IPS-NIHi11 (cell line): ENCODE results near the gene PTPRB.
A peak's percentile ranks its signal among the peaks of the same experiment; 100 is the strongest.

Experiments used
- DNase-seq: peaks from one replicate; pipeline ENCODE4 v3.0.0; 2012; ENCODE audit warnings: mixed read lengths, low spot score

The PTPRB gene

DNA sequence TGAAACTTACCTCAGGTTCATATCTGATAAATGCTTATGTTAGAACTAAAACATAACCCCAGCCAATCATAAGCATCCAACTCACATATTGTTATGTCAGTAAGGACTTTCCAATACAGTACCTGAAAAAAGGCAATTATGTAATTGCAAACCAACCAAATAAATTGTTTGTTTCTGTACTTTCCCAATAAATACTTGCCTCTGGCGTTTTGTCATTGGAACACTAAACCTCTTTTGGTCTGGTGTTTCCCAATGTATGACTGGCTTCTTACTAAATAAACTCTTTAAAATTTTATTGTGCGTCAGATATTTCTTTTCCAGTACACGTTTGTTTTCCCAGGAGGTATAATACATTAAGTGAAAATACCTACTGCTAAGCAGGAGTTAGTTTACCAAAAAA is 6.7 kb upstream of the PTPRB start:
- no peak for DNase-seq

DNA sequence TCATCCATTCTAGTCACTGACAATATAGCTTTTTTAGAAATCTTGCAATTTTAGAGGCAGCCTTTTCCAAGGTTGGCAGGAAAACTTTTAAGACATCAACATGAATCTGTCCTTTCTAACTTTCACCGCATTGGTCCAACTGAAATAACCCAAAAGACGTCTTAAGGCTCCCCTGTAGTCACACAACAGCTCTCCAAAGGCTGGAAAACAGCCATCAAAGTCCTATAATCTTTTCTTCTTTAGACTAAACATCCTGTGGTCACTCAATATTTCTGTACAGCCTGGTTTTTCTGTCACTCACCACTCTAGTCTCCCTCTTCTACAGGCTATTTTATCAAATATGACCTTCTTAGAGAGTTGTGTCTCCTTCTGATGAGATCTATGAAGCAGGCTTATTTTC is 4.5 kb upstream of the PTPRB start:
- DNase-seq, result no peak

DNA sequence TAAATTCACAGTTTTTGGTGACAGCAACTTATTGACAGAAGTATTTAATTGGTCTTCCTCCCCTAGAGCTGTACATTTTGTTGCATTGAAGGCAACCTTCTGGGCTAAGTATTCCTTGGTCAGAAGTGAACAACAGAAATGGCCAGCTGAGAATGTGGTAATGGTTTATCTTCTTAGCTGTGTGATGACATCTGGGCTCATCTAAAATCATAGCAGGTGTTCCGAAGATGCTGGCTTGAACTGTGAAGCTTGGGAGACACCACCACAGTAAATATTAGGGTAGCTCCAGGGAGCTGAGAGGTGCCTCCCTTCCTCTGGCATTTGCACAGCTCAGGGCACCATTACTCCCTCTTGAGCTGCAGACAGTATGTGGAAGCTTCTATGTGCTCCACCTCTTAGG is 3.7 kb upstream of the PTPRB start:
- no peak for DNase-seq

DNA sequence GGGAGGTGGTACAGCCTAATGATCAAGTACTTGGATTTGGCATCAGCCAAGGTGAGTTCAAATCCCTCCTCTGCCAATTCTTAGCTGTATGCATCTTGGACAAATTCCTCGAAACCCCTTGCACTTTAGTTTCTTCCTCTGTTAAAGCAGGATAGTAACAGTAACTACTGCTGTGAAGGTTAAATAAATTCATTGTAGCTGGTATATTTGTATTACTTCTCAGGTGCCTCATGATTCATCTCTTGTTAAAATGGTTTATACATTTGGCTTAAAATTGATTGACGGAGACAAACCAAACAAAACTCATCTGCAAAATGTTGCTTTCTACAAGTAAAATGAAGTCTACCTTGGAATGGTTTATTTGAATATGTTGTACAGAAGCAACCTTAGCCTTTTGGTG is 2.3 kb upstream of the PTPRB start:
- no peak for DNase-seq

DNA sequence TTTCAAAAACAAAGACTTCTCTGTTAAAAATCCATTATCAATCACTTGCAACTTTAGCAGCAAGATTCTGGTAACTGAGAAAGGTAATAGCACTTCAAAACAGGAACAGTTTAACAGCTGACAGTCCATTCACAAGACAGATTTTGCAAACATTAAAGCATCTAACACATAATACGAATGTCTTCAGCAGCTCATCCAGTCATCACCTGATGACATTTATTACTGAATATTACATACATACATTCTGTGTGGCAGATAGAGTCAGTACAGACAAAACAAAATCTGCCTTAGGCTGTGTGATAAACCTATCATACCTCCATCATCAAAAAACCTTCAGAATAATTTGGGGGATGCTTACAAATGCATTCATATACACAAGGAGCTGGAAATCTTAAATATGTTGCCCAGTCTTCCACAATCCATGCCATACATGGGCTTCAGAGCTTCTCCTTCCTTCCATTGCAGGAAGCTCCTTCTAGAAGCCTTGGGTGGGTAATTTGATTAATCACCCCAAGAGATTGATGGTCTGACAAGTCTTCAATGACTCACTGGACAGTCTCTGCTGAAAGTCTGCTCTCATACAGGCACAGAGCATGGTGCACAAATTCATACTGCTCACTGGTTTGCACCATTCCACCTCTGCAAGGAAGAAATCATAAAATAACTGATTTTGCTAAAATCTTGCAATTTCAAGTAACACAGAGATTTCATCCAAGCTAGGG is 1.6 kb upstream of the PTPRB start:
- no peak for DNase-seq

DNA sequence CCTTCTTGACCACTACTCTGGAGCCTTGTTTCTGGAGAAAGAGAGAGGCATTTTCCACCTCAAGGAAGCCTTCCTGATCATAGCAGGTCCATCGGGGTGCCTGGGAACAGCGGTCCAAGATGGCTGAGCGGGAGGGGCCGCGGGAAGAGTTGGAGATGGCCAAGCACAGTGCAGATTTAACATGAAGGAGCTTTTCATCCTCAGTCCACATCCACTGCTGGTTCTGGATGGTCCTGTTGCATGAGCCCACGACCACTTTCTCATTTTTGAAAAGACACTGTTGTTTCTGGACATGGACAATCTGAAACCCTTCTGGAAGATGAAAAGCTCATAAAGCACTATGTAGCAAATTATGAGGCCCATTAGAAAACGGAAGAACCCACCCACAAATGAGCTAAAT is 1.5 kb downstream of the PTPRB start:
- DNase-seq, result no peak

DNA sequence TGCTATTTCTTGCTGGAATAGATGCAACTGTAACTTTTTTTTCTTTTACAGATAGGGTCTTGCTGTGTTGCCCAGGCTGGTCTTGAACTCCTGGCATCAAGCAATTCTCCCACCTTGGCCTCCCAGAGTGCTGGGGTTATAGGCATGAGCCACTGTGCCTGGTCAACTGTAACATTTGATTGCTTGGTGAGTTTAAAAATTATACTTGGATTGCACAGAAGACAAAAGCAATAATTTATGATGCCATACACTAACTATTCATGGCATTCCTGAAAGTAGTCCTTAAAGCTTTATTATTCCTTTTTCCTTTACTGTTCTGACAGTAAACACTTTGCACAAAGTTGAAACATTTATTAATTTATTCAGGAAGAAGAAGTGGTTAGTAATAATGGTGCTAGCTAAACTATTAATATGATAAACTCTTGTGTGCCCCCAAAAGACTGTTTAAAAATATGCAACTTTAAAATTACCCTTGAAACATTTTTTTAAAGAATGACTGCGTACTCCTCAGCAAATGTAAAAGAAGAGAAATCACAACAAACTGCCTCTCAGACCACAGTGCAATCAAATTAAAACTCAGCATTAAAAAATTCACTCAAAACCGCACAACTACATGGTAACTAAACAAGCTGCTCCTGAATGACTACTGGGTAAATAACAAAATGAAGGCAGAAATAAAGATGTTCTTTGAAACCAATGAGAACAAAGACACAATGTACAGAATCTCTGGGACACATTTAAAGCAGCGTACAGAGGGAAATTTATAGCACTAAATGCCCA is 8.3 kb downstream of the PTPRB start:
- no peak for DNase-seq

DNA sequence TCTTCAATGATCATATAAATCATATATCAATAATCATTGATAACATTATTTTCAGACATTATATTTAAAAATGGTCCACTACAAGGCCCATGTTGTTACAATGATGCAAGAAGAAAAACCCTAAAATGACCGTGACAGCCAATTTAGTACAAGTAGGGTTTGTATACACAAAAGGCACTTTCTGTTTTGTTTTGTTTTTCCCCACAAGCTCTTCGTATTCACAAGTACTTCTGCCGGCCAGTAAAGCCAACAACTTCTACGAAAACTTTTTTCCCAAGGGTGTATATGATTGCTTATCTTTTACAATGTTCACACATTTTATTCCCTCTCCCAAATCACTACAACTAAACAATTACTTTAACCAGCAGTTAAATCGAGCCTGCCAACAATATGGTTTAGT is 9.6 kb downstream of the PTPRB start:
- no peak for DNase-seq

DNA sequence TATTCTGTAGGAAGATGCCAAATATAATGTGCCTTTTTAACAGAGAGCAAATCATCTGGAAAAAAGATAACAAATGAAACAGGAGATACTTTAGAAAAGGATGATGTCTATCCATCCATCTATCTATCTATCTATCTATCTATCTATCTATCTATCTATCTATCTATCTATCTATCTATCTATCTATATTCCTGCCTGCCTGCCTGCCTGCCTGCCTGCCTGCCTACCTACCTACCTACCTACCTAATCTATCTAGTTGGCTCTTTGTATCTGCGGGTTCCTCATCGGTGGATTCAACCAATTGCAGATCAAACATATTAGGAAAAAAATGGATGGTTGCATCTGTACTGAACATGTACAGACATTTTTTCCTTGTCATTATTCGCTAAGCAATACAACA is 11.0 kb downstream of the PTPRB start:
- DNase-seq, result no peak

DNA sequence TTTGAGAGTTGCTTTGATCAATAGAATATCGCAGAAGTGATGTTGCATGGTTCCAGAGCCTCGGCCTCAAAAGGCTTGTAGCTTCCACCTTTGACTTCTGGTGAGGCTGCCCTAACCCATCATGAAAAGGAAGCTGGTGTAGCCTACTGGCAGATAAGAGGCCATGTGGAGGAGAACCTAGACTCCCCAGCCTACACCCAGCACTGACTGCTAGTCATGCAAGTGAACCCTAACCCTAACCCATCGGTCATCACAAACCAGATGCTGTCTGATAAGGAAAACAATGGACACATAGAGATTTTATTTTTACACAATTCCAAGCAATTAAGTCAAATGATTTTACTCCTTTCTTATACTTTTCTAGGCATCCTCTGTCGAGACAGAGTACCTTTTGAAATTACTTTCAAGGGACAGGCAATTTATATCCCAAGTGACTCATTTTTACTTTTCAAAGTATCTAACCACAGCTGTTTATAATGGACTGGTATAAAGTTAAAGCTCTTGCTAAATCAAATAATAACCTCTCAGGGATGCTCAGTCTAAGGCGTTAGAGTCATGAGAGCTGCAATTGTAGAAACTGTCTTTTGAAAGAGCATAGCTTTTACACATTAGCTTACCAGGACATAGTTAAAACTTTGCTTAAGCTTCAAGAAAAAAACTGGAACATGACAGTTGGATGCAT is 17.6 kb downstream of the PTPRB start:
- no peak for DNase-seq

DNA sequence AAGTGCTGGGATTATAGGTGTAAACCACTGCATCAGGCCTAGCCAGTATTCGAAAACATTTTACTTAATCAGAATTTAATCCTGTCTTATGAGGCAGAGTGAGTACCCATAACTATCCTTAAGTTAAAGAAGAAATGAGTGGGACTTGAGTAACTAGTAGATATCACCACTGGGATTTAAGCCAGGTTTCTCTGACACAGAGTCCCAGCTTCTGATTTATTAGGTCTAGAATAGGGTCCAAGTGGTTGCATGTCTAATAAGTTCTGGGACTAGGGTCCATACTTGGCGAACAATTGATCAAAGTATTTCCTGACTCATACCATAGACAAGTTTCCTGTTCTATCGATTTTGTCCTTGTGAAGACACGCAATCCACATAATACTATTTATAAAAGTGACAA is 18.9 kb downstream of the PTPRB start:
- DNase-seq, result no peak

DNA sequence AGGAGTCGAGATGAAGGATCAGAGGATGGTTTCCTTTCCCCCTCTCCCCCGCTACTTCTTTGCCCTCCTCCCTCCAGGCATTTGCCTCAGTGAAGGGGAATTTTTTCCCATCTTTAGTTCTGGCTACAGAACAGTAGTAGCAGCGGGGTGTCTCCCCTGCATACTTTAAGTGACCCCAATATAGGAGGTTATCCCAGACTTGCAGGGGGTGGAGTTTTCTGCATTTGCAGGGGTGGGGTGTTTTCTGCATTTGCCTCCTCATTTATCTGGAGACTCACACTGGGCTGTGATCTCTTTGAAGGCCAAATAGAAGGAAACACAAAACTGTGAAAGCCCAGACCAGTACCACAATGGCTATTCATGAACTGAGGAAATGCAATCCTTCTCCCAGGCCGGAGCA is 19.8 kb downstream of the PTPRB start:
- peak; percentile 11 for DNase-seq

DNA sequence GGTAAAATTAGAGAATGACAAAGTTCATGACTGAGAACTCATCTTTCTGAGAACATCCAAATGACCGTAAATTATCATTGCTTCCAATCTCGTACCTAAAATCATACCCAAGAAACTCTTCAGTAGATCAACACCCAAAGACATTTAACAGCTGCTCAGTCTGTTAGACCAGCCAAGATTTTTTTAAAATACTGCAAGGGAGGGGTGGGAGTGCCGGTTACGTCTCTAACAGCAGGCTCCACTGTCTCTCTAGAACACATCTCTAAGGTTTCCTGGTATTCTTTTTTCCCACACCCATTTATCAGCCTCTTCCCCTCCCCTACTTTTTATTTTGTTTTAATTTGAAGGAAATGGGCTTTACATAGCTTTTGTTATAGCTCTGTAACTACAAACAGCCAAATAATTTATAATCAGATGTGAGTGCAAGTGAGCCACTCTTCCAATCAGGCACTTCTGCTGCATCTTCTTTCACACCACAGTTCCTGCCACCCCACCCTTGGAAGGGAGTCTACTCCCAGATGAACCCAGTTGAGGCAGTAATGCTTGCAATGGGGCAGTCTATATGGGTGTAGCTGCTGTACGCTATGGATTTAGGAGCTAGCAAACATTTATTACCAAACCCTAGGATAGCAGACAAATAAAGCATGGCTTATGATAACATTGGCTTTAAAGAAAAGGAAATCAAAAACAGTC is 21.9 kb downstream of the PTPRB start:
- no peak for DNase-seq

DNA sequence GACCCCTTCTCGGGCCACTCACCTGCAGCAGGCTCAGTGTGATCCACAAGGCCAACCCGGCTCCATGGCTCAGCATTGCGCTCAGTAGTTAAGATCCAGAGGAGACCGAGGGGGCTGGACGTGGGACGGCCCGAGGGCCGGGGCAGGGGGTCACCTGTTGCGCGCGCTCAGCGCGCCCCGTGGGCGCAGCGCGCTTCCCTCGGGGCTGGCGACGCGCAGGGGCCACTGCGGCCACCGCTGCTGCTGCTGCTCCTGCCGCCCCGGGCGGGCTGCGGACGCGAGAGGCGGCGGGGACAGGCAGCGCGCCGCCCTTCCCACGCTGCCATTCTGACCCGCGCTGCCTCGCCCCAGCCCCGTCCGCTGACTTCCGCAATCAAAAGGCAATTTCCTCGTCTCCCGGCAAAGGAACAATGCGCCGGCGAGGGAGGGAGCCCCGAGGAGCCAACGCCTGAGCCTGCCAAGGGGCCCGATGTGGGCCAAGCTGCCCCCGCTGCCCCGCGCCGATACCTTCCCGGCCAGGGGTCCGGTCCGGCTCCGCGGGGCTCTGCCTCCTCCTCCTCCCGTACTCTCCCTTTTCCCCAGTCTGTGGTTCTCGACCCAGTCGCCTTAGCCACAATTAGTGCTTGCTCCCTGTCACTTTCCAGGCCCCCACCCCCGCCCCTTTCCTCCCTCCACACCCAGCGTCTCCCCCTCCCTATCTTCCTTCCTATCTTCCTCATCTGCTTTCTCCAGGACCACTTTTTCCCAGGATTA is 27.3 kb downstream of the PTPRB start:
- peak; percentile 62 for DNase-seq

DNA sequence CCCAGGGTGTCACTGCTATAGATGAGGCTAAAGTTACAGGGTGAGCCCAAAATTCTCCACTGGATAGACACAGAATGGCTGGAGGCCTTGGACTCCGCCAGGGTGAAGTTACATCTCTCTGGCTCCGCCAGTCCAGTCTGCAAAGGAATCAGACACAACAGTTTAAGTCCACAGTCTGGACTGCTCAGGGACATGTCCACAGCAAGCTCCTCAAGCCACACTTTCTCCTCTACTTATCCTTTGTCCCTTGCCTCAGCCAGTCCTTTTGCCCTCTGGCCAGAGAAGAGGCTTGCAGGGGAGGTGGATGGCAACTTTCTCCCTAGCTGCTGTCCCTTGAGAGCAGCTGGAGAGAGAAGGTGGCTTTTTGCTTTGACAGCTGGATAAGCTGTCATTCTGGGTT is 28.0 kb downstream of the PTPRB start:
- peak; percentile 20 for DNase-seq

DNA sequence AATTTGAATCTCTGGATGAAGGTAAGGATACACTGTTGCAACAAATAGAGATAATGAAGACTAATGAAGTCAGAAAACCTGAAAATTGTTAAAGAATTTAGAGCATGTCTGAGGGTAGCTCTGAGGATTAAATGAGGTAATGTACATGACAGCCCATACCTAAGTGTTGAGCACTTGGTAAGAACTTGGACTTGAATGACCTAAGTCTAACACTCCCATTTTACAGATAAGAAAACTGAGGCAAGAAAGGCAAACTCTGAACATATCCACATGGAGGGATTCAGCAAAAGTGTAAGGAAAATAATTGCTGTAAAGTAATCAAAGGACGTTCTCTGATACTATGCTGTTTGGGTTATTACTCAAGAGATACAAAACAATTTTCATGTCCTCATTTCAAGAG is 29.0 kb downstream of the PTPRB start:
- DNase-seq, result no peak

DNA sequence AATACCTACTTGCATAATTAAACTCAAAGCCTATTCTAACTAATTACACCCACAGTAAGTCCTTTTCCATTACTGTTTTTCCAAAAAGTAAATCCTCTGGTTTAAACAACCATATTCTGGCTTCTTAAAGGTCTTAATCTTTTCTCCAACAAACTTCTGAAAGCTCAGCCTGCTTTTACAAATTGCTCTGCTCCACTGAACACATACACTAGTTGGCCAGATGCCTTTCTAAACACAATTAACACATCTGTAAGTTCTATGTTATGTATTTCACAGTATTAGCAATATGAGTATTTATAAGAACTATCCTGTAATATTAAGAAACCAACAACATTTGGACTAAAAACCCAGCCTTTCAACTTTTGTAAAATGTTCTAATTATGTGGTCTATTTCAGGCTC is 30.1 kb downstream of the PTPRB start:
- DNase-seq, result no peak

DNA sequence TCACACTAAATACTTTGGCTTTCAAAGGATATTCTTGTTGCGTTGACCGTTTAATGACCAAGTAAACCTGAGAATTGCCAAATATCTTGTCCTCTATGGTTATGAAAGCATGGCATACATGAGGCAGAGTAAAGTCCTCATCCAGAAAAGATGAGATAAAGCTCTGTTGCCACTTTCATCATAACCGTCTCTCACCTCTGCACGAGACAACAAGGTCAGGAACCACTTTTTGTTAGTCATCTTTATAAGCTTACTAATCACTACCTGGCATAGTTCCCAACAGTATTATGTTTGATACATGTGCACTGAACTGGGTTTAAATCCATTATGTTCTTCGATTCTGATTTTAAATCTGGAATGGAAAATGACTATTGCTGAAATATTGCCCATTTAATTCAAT is 31.3 kb downstream of the PTPRB start:
- no peak for DNase-seq

DNA sequence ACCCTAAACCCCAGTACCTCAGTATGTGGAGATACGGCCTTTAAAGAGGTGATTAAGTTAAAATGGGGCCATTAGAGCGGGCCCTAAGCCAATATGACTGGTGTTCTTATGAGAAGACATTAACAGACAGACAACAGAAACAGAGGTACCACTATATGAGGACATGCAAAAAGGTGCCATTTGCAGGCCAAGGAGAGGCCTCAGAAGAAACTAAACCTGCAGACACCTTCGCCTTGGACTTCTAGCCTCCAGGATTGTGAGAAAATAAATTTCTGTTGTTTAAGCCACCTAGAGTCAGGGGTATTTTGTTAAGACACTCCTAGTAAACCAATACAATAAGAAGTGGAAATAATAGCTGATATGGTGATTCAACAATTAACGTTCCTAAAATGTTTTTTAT is 32.6 kb downstream of the PTPRB start:
- DNase-seq, result no peak

DNA sequence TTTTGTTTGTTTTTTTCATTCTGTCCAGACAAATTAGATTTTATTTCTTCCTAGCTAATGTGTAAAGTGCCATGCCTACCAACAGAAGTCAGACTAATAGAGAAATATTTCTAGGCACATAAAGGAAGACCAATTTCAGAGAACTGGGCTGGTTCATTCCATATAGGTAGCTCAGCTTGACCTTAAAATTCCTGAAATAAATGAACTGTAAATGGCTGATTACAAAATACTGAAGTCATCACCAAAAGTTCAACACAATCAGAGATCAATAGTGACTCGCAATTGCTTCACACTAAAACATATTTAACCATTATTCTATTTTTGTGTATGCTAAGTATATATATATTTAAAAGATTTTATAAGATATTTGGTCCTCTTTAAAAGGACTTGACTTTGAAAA is 34.2 kb downstream of the PTPRB start:
- no peak for DNase-seq

DNA sequence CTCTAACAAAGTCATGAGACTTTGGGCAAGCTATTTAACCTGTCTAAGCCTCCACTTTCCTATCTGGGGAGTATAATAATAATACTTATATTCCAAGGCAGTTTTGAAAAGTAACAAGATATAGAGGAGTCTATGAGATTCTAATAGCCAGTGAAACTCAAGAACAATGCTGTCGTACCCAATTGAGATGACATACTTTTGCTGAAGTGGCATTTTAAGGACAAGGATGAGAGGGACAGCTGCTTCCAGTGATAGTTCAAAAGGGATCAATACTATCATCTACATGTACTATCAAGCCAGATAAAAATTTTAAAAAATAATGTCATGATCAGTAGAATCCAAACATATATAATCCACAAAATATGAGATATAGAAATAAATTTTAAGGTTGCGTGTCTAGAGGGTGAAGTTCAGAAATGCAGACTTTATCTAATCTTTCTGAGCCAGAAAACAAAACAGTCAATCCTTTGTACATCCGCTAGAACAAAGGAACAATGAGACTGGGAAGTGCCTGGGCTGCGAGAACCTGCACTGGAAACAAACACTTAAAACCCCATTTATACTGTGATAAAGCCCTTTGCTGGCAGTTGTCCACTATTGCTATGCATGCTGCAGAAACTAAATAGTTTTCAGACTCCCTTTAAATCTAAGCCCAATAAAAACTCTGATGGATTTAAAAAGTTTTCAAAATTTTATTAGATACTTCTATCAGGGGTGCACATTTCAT is 38.6 kb downstream of the PTPRB start:
- no peak for DNase-seq
